NCI-H2171 treated with DMSO at 0.1 percent for 48 hours (cell line): ENCODE measurements around the gene RHBDF2.
A peak's percentile ranks its signal among the peaks of the same experiment; 100 is the strongest.

Experiments used
- DNase-seq: peaks from one replicate; lab custom pipeline; 2025; lab: John Stamatoyannopoulos, UW

RHBDF2 gene

DNA sequence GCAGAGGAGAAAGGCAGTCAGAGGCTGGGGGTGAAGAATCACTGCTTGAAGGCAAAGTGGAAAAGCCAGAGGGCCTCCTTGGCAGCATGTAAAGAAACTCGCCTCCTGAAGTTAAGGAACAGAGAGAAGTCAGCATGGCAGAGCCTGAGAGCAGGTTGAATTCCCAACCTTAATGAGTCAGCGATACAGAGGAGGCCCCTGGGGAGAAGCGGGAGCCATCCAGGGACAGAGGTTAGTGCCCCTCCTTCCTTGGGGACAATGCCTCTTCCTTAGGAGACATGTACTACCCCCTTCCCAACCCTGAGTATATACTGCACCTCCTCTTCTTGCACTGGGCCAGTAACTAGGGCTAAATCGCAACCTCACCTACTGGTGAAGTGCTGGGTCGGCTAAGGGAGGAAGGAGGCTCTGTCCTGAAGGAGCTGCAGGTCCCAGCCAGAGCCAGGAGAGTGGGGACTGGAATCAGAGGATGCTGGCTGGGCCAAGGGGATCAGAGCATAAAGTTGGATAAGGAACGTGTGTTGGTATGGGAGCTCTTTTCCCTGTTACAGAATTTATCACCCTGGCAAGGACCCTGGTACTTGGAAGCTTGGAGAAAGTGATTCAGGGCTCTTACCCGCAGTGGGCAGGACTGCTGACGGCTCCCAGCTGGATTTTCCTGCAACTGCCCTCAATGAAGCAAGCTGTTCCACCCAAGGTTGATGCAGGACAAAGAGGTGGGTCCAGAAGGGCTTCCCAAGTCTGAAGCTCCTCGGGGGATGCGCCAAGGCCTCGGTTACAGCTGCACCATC is 39.3 kb downstream of the RHBDF2 start:
- DNase-seq = no peak

DNA sequence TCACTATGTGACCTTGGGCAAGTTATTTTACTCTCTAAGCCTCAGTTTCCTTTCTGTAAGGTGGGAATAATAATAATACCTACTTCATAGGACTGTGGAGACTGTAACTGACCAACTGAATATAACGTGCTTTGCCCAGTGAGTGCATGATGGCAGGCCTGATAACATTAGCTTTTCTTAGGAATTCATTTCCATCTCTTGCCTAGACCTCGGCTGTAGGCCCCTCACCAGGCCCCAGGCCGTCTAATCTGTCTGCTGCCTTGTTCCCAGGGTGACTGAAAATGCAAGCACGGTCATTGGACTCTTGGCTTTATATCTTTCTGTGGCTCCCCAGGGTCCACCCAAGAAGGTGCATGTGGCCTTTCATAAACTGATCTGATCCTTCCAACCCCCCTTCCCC is 41.5 kb downstream of the RHBDF2 start:
- DNase-seq = no peak

DNA sequence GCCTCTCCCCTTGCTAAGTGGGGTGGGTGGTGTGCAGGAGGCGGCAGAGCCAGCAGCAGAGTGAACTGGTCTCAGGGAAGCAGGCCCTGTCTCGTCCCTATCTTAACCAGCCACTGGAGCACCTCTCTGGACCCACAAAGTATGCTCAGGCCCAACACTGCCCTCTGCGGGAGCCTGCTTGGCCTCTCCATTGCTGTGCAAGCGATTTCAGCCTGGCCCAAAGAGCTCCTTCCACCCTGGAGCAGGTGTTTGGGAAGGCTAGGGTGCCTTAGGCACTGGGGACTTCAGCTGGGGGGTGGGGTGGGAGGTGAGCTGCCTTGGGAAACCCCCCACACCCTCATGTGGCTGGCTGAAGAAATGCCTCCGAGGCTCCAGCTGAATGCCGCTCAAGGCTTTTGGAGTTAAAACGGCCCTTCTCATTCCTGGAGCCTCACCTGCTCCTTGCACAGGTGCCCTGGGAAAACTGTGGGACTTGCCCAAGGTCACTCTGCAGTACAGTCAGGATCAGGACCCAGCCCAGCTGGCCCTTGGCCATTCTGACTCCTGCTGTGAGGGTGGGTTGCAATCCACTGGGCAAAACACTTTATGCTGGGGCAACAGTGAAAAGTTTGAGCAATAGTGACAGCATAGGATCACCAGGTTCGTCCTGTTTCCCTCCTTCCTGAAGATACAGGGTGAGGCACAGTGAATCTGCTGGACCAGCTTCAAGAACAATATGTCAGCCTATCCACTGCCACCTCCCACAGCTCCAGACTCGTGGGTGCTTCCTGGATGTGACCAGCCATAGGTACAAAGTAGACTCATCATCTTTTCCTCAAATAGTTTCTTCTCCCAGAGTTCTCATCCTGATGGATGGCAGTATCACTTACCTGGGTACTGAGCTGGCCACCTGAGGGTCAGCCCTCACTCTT is 42.4 kb downstream of the RHBDF2 start:
- DNase-seq = no peak

DNA sequence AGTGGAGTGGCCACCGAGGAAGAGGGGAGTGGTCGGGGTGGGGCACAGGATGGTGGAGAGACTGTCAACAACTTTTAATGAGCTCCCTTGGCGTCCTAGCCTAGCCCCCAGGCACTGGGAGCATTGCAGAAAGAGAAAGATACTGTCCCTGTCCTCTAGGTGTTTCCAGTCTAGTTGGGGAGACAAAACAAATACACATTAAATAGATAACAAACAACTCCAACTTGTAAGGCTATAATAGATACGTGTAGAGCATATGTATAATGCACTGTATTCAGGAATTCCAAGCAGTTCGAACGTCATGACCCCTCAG is 47.8 kb downstream of the RHBDF2 start:
- no peak for DNase-seq

DNA sequence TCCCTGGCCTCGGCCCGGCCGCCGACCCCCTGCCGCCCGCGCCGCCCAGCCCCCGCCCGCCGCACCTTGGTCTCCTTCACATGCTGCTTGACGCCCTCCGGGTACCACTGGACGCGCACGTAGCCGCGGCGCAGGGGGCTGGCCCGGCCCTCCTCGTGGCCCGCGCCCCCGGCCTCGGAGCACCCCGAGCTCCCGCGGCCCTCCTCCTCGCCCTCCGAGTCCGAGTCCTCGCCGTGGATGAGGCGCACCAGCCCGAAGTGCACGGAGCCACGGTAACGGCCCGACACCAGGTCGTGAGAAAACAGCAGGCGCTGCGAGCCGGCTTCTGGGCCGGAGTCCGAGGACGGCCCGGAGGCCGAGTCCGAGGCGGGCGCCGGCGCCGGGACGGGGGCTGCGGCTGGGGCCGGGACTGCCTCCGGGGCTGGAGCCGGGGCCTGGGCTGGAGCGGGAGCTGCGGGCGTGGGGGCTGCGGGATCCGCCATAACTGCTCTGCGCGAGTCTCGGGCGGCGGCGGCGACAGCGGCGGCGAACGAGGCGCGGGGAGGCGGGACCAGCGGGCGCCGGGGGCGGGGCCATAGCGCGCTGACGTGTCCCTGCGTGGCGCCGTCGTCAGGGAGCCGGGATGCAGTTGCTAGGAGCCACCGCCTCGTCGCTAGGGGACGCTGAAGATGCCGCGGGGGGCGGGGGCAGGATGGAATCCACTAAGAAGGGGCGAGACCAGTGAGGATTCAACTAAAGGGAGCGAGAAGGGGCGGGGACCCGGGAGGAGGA is 48.4 kb downstream of the RHBDF2 start, which contains the start of gene UBE2O:
TSS of gene UBE2O (minus strand) at position 493 of the 771 bp plus-strand sequence. CDS start at position 482, 11 bp downstream.
- DNase-seq = peak; percentile 87

DNA sequence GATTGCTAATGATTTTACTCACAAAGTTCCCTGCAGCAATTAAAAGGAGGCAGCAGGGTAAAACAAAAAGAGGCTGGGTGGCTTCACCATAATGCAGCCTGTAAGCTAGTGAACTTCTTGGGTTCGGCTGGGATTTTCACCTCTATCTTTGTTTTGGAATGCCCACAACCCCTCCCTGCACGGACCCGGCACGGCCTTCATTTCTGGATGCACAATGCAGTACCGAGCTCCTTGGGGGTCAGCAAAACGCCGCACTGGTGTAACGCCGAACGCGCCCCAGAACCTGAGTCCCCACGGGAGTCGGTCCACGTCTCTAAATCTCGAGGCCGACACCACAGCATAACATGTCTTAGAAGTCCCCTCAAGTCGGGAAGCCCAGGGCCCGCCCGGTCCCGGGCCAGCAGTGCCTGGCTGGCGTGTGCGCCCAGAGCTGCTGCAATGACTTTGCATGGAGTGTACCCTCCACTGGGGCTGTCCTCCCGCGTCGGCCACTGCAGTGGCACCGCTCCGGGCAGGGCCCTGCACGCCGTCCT is 49.0 kb downstream of the RHBDF2 start:
- no peak for DNase-seq

DNA sequence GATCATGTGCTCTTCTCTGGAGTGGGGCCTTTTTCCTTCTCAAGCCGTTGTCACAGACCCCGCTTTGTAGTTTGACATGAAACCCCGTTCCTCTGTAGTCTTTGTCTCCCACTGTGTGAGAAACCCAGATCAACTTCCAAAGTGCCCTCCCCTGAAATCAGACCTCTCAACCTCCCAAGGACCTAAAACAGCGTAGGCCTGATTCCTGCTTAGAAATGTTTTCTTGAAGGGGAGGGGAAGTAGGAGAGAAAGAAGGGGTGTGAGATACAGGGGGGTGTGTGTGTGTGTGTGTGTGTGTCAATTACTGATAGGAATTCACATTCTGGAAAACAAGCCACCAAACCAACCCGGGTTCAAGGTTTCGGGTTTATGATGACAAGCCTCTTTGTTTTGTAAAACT is 49.7 kb downstream of the RHBDF2 start:
- no peak for DNase-seq

DNA sequence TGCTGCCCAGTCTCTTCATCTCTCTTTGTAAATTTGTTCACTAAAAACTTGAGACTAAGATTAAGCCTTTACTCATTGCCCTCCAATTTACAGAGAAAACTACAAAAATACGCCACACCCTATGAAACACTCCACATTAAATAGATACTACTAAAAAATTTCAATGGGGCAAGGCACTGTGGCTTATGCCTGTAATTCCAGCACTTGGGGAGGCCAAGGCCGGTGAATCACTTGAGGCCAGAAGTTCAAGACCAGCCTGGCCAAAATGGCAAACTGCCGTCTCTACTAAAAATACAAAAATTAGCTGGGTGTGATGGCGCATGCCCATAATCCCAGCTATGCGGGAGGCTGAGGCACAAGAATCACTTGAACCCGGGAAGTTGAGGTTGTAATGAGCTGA is 52.1 kb downstream of the RHBDF2 start:
- no peak for DNase-seq

DNA sequence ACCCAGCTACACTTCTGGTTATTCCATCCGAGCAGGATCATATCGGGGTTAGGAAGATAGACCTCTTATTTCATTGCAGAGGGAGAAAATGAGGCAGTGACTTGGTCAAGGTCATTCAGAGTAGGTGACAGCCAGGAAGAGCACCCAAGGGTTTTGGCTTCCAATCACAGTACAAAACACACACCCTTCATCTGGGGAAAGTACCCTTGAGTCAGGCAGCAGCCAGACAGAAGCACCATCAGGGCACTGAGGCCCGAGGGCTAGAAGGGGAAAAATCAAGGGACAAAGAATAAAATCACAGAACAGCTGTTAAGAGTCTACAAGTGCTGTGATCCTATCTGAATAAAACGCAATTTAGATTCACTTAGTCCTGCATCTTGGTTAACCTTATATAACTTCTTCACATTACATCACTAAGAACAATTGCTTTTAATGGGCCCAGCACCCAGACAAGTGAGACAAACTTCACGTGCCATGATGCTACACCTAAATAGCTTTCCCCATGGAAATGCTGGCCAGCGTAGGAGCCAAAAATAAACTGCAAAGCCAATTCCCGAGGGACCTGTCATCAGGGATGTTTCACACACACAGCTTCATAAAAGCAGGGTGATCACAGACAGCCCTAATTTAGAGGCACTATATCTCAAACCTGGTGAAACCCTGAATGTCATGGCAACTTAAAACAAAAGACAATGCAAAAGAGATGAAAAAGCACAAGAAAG is 53.1 kb downstream of the RHBDF2 start:
- DNase-seq = peak; percentile 62

DNA sequence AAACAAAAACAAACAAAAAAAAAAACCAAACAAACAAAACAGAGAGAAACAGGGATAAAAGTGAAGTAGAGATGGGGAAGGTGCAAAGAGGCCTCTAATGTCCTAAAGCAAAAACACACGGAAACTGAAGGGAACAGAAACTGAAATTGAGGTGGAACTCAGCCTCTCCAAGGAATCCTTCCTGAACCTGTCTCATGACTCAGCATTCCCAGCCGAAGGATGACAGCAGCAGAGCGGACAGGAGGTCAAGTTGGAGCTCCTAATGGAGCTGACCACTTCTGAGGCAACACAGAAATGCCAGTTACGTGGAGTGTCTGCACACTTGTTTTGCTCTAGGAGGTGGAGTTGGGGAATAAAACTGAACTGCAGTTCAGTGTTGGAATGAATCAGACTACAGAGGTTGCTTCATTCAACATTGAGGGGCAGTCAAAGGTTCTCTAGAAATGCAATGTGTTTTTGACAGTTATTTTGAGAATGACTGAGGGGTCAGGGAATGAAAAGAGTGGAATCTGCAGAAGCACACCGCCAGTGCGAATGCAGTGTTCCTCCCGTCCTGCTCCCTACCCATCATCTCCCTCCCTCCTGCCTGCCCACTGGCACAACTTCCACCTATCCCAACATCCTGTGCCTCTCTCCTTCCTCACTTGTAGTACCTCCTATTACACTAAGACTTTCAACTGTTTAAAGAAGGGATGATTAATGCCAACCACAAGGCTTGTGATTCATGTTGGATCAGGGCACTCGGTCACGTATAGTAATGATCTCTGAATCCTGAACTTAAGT is 54.6 kb downstream of the RHBDF2 start:
- no peak for DNase-seq

DNA sequence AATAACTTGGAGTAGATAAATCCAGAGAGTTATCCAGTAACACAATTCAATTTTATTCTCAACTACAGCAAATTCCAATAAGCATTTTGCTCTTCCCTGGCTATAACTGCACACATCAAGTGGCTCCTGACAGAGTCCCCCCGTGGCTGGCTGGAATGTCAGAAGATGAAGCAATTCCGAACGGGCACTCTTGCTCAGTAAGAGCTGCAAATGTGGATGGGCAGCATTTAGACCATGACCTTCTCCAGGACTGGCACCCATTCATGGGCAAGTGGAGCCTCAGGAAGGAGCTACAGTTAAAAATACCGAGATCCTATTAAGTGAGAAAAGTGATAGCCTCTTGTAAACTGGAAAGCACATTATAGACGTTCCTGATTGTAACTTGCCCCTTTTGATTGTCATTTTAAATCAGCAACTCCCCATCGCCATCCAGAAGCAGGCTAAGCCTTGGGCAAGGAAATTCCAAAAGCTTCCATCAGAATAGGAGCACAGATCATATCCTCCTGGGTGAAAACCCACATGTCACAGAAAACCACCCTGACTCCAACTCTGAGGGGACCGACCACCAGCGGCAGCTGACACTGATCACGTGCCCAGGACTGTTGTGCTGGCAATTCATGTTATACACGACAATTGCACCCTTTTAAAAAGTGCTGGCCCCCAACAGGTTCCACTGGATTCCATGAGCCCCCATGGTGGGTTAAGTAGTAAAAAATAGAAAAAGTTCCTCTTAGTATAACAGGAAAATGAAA is 55.4 kb downstream of the RHBDF2 start:
- DNase-seq = no peak

DNA sequence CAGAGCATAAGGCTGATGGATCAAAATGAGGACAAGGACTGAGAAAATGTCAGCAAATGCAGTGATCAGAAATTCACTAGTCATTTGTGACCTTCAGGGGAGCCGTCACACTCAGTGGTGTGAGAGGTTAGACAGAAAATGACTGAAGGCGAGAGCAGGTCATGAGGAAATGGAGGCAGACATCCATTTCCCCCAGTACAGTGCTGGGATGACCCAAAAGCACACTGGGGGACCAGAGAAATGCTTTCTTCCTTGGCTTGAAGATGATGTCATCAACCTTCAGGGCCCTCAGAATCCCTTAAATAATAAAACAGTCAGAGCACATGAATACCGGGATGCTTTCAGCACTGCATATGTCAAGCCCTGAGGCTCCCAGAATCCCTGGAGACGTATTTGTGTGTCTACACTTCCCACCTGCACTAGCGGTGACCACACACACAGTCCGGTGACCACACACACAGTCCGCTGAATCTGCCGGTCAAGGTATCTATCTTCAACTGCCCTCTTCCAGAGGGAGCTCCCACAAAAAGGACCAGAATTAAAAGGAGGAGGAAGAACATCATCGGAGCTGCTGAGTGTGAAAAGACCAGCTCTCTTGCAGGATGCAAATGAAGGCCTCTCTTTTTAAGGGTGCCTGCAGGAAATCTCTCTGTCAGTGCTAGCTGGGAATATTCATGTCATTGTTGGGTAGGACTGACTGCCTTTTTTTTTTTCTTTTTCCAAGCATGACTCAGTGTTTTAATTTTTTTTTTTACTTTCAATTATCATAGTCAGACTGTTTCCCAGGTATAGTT is 56.5 kb downstream of the RHBDF2 start:
- DNase-seq = no peak

DNA sequence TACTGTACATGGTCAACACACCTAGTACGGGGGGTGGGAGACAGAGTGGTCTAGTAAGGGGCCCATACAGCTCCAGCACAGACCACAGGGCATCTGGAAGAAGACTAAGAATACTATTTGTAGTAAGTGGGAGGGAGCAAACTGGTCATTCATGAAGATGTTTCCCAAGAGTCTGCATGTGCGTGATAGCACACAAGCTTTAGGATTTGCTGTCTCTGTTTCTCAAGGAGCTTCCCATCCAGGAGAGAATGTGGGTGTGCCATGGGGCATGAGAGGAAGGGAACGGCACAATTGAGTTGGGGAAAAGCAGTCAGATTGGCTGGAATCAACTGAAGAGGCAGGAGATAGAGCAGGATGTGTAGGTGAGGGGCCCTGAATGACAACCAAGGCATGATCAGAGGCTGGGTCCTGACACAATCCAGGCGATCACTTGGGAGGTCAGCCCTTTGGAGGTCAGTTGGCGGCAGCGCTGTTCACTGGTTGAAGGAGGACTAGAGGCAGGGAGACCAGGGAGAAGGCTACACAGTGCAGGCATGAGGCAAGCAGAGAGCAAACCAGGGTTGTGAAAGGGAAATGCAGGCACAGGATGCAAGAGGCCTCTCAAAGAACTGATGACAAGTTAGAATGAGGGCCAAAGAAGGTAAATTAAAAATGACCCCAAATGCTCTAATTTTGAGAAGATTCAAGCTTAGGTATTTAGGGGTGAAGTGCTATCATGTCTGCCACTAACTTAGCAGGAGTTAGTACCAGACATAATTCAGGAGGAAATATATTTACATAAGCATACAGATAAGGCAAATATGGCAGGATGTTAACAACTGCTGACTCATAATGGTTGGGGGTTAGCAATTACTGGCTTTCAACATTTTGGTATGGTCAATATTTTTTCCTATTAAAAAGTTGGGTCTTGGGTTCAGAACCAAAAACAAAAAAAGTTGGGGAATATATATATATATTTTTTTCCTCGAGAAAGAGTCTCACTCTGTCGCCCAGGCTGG is 58.6 kb downstream of the RHBDF2 start:
- no peak for DNase-seq

DNA sequence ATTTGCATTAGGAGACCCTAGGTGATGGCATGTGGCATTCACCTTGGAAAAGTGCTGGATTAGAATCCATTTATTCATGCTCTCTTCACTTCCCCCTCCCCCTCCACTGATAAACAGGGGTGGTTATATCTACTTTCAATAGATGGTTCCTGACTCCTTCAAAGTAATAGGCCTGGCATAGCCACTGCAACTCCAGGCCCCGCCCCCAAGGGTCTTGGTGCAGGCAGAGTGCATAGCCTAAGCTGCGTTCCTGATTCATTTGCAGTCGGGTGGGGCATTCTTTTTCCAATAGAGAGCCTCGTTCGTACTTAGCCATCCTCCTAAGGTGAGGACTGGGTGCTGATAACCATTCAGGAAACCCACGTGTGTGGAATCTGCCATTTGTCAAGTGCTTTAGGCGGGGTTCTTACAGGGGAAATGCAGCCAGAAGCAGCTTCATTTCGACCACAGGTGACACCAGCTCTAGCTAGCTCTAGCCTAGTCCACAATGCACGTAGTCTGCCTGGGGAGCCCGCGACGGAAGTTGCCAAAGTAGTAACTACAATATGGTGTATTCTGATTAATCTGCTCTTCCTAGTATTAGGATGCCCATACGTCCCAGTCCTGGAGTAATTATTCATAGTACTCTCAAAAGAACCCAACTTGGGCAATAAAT is 59.4 kb downstream of the RHBDF2 start:
- no peak for DNase-seq

DNA sequence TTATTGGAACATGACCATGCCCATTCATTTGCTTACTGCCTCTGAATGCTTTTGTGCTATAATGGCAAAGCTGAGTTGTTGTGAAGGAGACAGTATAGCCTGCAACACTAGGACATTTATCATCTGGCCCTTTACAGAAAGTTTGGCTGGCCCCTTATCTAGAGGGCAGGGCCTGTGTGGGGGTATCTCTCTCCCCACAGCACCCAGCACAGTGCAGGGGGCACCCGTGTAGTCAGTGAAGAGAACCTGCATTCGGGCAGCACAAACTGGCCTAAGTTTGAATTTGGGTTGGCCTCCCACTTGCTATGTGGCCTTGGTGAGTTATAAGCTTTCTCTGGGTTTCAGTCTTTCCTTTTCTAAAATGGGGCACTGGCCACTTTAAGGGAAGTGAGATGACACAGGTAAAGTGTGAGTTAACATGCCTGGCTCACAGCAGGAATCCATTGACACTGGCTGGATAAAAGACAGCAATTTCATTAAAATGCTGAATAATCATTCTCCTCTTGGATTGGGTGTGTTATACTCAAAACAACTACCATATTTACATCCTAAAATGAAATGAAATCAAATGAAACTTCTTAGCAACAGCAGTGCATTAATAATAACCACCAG is 60.4 kb downstream of the RHBDF2 start:
- DNase-seq = no peak

DNA sequence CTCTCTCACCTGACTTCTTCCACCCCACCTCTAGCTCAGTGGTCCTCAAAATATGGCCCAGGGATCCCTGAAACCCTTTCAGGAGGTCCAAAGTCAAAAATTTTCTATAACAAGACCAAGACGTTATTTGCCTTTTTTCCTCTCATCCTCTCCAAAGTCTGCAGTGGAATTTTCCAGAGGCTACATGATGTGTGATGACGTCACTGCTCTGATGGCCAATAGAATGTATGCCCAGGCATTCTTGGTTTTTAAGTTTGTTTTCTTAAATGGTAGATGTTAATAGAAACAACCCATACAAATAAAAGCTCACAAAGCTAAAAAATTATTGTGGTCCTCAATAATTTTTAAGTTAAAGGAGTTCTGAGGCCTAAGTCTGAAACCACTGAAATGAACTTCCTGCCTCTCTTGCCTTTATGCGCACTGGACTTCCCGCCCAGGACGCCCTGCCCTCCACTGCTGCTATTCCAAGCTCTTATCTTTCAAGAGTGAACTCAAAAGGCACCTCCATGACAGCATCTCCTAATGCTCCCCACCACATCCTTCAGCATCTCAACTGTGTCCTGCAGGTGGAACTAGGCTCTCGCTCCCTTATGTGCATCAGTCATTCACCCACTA is 61.8 kb downstream of the RHBDF2 start:
- no peak for DNase-seq
